H1 (cell line): ENCODE results near the gene BMERB1. TPM values are rescaled to one million over a fixed set of nuclear protein-coding genes. Genes with fewer than 3 reads are reported as not detected.
"Not testable (repeated sequence)": the region's sequence is repeated elsewhere in the genome, so short reads cannot be mapped to it uniquely, and the experiment has no call there.

Source experiments
- CTCF ChIA-PET: fragments of 300-600 bp; sonication (Branson Sonifier 250); formaldehyde crosslinking; loops from one replicate; lab custom pipeline; 2021; ENCODE audit not compliant: partially characterized antibody; lab: Charles Lee
- POLR2A ChIA-PET: fragments of 300-600 bp; sonication (Branson Sonifier 250); formaldehyde crosslinking; loops from one replicate; lab custom pipeline; 2021; ENCODE audit warnings: inconsistent platforms; ENCODE audit not compliant: partially characterized antibody; lab: Charles Lee
- DNase-seq, 2 experiments: peaks; one replicate each; pipeline versions ENCODE4 v3.0.0 to v3.0.0-alpha.2; 2010 to 2022; ENCODE audit warnings: low spot score in 2 of 2, low read depth in 1 of 2, mixed read lengths in 1 of 2
- FAIRE-seq: peaks from 2 replicates; lab custom pipeline; 2011; peaks lifted over from hg19 to GRCh38; lab: Jason Lieb, UNC
- H2AFZ ChIP-seq: 2 replicates; pipeline ENCODE4 v1.8.1; 2012; ENCODE audit warnings: low read length, inconsistent platforms
- H2AK5ac ChIP-seq: 2 replicates; pipeline ENCODE4 v1.6.1; 2013; ENCODE audit warnings: low read depth, low read length
- H2BK120ac ChIP-seq: replicated peaks from 2 replicates; pipeline ENCODE3; 2013; ENCODE audit warnings: low read depth, low read length, inconsistent platforms
- H2BK12ac ChIP-seq: 2 replicates; pipeline ENCODE4 v1.6.1; 2013; ENCODE audit warnings: low read depth, low read length
- H2BK15ac ChIP-seq: 2 replicates; pipeline ENCODE4 v1.6.1; 2013; ENCODE audit warnings: low read length
- H2BK20ac ChIP-seq: 2 replicates; pipeline ENCODE4 v1.6.1; 2013; ENCODE audit warnings: low read length
- H2BK5ac ChIP-seq: 2 replicates; pipeline ENCODE4 v1.6.1; 2013; ENCODE audit warnings: low read depth, low read length
- H3K14ac ChIP-seq: 2 replicates; pipeline ENCODE4 v1.6.1; 2013; ENCODE audit warnings: inconsistent platforms; ENCODE audit not compliant: insufficient read length
- H3K18ac ChIP-seq: 2 replicates; pipeline ENCODE4 v1.6.1; 2013; ENCODE audit warnings: low read length; ENCODE audit errors: extremely low read depth
- H3K23ac ChIP-seq: 2 replicates; pipeline ENCODE4 v1.6.1; 2013; ENCODE audit warnings: inconsistent platforms; ENCODE audit not compliant: insufficient read length
- H3K23me2 ChIP-seq: 2 replicates; pipeline ENCODE4 v1.6.1; 2013; ENCODE audit warnings: low read depth, low read length
- H3K27ac ChIP-seq: 2 replicates; pipeline ENCODE4 v1.6.1; 2011; ENCODE audit warnings: low read depth, low read length, inconsistent platforms
- H3K27me3 ChIP-seq, 4 experiments: replicated peaks in 1 of 4; 1 replicate in 1 of 4; 2 replicates in 3 of 4; pipeline versions ENCODE4 v1.6.1 to v1.8.1; 2011 to 2013; ENCODE audit warnings: low read length in 3 of 4, mild to moderate bottlenecking in 3 of 4, inconsistent platforms in 2 of 4, mixed read lengths in 2 of 4, moderate library complexity in 1 of 4; ENCODE audit not compliant: control insufficient read depth in 3 of 4, insufficient read depth in 3 of 4; ENCODE audit errors: extremely low read depth in 1 of 4
- H3K36me3 ChIP-seq, 4 experiments: 2 replicates each; pipeline versions ENCODE4 v1.6.1 to v1.8.1; 2011 to 2013; ENCODE audit warnings: mild to moderate bottlenecking in 4 of 4, low read length in 3 of 4, moderate library complexity in 2 of 4, control low read depth in 1 of 4, inconsistent platforms in 1 of 4; ENCODE audit not compliant: insufficient read depth in 4 of 4, control insufficient read depth in 2 of 4
- H3K4ac ChIP-seq: replicated peaks from 2 replicates; pipeline ENCODE3; 2013; ENCODE audit warnings: low read length, low read depth, mixed read lengths, inconsistent platforms; ENCODE audit not compliant: insufficient read length
- H3K4me1 ChIP-seq, 4 experiments: replicated peaks in 1 of 4; 1 replicate in 1 of 4; 2 replicates in 3 of 4; pipeline versions ENCODE4 v1.6.1 to v1.8.1; 2011 to 2013; ENCODE audit warnings: low read length in 3 of 4, inconsistent platforms in 2 of 4, mixed read lengths in 1 of 4; ENCODE audit not compliant: insufficient read depth in 4 of 4, control insufficient read depth in 3 of 4
- H3K4me2 ChIP-seq, 2 experiments: 2 replicates each; pipeline versions ENCODE4 v1.6.1 to v1.8.1; 2011 to 2013; ENCODE audit warnings: low read depth in 2 of 2, low read length in 2 of 2, control low read depth in 1 of 2, inconsistent platforms in 1 of 2, mild to moderate bottlenecking in 1 of 2; ENCODE audit not compliant: insufficient read depth in 1 of 2
- H3K4me3 ChIP-seq, 4 experiments: fragments of 200-600, 300-600 bp in 1 of 4; sonication (generic), shearing (Covaris generic), sonication (Bioruptor Twin) in 1 of 4; 2 replicates each; pipeline versions ENCODE4 v1.5.1 to v1.8.1; 2011 to 2016; ENCODE audit warnings: low read length in 4 of 4, low read depth in 3 of 4, control low read depth in 2 of 4, inconsistent platforms in 2 of 4, mild to moderate bottlenecking in 2 of 4, mixed read lengths in 1 of 4, moderate library complexity in 1 of 4; ENCODE audit not compliant: insufficient read depth in 2 of 4; ENCODE audit errors: extremely low read depth in 1 of 4
- H3K56ac ChIP-seq: replicated peaks from 2 replicates; pipeline ENCODE3; 2013; ENCODE audit warnings: low read depth, mild to moderate bottlenecking, mixed read lengths, low read length, inconsistent platforms; ENCODE audit not compliant: insufficient read length
- H3K79me1 ChIP-seq: 2 replicates; pipeline ENCODE4 v1.6.1; 2013; ENCODE audit warnings: low read depth, low read length, control low read depth
- H3K79me2 ChIP-seq, 2 experiments: 2 replicates each; pipeline versions ENCODE4 v1.6.1 to v1.8.1; 2012 to 2013; ENCODE audit warnings: low read length in 2 of 2, mild to moderate bottlenecking in 2 of 2, inconsistent platforms in 1 of 2; ENCODE audit not compliant: insufficient read depth in 2 of 2, control insufficient read depth in 1 of 2
- H3K9ac ChIP-seq, 4 experiments: replicated peaks in 1 of 4; 1 replicate in 1 of 4; 2 replicates in 3 of 4; pipeline versions ENCODE4 v1.6.1 to v1.8.1; 2011 to 2013; ENCODE audit warnings: low read depth in 3 of 4, low read length in 3 of 4, control low read depth in 2 of 4, mild to moderate bottlenecking in 2 of 4, moderate library complexity in 2 of 4, inconsistent platforms in 1 of 4; ENCODE audit errors: extremely low read depth in 1 of 4
- H3K9me3 ChIP-seq, 2 experiments: 2 replicates each; pipeline versions ENCODE4 v1.6.1 to v1.8.1; 2012 to 2013; ENCODE audit warnings: mild to moderate bottlenecking in 2 of 2, moderate library complexity in 2 of 2, control low read depth in 1 of 2, inconsistent platforms in 1 of 2, low read depth in 1 of 2, low read length in 1 of 2, mixed read lengths in 1 of 2; ENCODE audit not compliant: insufficient read depth in 2 of 2
- H4K20me1 ChIP-seq, 2 experiments: replicated peaks in 1 of 2; 2 replicates each; pipeline versions ENCODE3 to v1.8.1; 2011 to 2013; ENCODE audit warnings: inconsistent platforms in 2 of 2, low read length in 2 of 2, mild to moderate bottlenecking in 1 of 2; ENCODE audit not compliant: insufficient read depth in 2 of 2, control insufficient read depth in 1 of 2
- H4K5ac ChIP-seq: 2 replicates; pipeline ENCODE4 v1.6.1; 2013; ENCODE audit warnings: low read length, low read depth, mixed read lengths, inconsistent platforms; ENCODE audit not compliant: insufficient read length
- H4K8ac ChIP-seq: 2 replicates; pipeline ENCODE4 v1.8.0; 2013; ENCODE audit warnings: mild to moderate bottlenecking, moderate library complexity, low read length, inconsistent platforms; ENCODE audit not compliant: insufficient read depth; ENCODE audit errors: extremely low read depth
- H4K91ac ChIP-seq: replicated peaks from 2 replicates; pipeline ENCODE3; 2013; ENCODE audit warnings: low read length, mixed read lengths, inconsistent platforms; ENCODE audit not compliant: insufficient read length
- ASH2L ChIP-seq: fragments of 200-600, 300-600 bp; sonication (generic); IDR thresholded peaks from one replicate; pipeline ENCODE4 v1.7.1; 2017; ENCODE audit warnings: low read length
- BACH1 ChIP-seq: IDR thresholded peaks from 2 replicates; pipeline ENCODE4 v1.6.1; 2012; ENCODE audit warnings: low read length, improper control_type of control experiment
- E2F6 ChIP-seq: IDR thresholded peaks from 2 replicates; pipeline ENCODE4 v1.6.1; 2012; ENCODE audit warnings: inconsistent platforms
- KDM4A ChIP-seq: IDR thresholded peaks from one replicate; pipeline ENCODE4 v1.7.1; 2012; ENCODE audit warnings: low read depth, mild to moderate bottlenecking, moderate library complexity, low read length, inconsistent platforms; ENCODE audit not compliant: severe bottlenecking
- MAX ChIP-seq: IDR thresholded peaks from 2 replicates; pipeline ENCODE4 v1.6.1; 2012; ENCODE audit warnings: inconsistent platforms
- PHF8 ChIP-seq: fragments of 200-600 bp; sonication (generic); conservative IDR thresholded peaks from 2 replicates; pipeline ENCODE4 v1.7.1; 2012; ENCODE audit warnings: low read depth, mild to moderate bottlenecking, inconsistent platforms, low read length, moderate library complexity
- POLR2A ChIP-seq, 2 experiments: IDR thresholded peaks; 1 replicate in 1 of 2; 2 replicates in 1 of 2; pipeline ENCODE4 v1.6.1; 2011; ENCODE audit warnings: low read depth in 2 of 2, low read length in 2 of 2, mild to moderate bottlenecking in 2 of 2; ENCODE audit errors: control extremely low read depth in 1 of 2
- POLR2AphosphoS5 ChIP-seq: IDR thresholded peaks from 2 replicates; pipeline ENCODE4 v1.6.1; 2011; ENCODE audit warnings: low read depth, low read length
- RBBP5 ChIP-seq: IDR thresholded peaks from 2 replicates; pipeline ENCODE4 v1.7.1; 2012; ENCODE audit warnings: low read depth, mild to moderate bottlenecking, inconsistent platforms, low read length, moderate library complexity, borderline replicate concordance
- TAF1 ChIP-seq: IDR thresholded peaks from 2 replicates; pipeline ENCODE4 v1.6.1; 2011; ENCODE audit warnings: mild to moderate bottlenecking, low read depth, low read length
- TBP ChIP-seq: IDR thresholded peaks from 2 replicates; pipeline ENCODE4 v1.6.1; 2011; ENCODE audit warnings: low read depth, low read length, improper control_type of control experiment
- WGBS, 2 experiments: shearing (Covaris generic) in 1 of 2; methylation state at CpG; one replicate each; pipeline versions ENCODE4 v1.1.6 to v1.1.7; 2013 to 2015; ENCODE audit warnings: low lambda C conversion rate in 2 of 2, mixed read lengths in 2 of 2, inconsistent platforms in 1 of 2, low coverage in 1 of 2, missing lambda C conversion rate in 1 of 2; ENCODE audit not compliant: insufficient replicate concordance in 2 of 2, insufficient coverage in 1 of 2, insufficient read length in 1 of 2; ENCODE audit errors: extremely low coverage in 1 of 2, missing lambda C conversion rate in 1 of 2; 5-methylcytosine and 5-hydroxymethylcytosine counted together
- polyA plus RNA-seq, 7 experiments: library from polyadenylated mRNA; depleted of rRNA in 3 of 7; stranded (reverse) in 5 of 7; unstranded in 2 of 7; fragments of >200 nt in 5 of 7; fragments of 200-250 nt in 2 of 7; gene quantifications; 1 replicate in 5 of 7; 2 replicates in 1 of 7; 4 replicates in 1 of 7; pipeline versions ENCODE4 v1.2.1 to v1.2.3, GENCODE V29; 2011 to 2013; ENCODE audit warnings: missing spikeins in 2 of 7, mixed read lengths in 2 of 7
- total RNA-seq: library from RNA; stranded (reverse); fragmentation: NEBNext Ultra II Directional; extraction: Animal tissue kit (Norgen Biotek cat#: 25700); gene quantifications from 2 replicates; pipeline ENCODE4 v1.2.1, GENCODE V29; 2021

The BMERB1 gene
- total and polyA plus RNA-seq, 2 of the 8 experiments (the other 6 are each of a cell fraction or from before 2014, with no cell fraction given), result 23.5 to 27.1 TPM

- not testable (repeated sequence) for H3K4ac ChIP-seq, H3K36me3 ChIP-seq, H2AFZ ChIP-seq, H3K23me2 ChIP-seq, H4K91ac ChIP-seq, H3K79me2 ChIP-seq, H3K23ac ChIP-seq, H3K56ac ChIP-seq, H3K14ac ChIP-seq, H3K79me1 ChIP-seq, H3K27me3 ChIP-seq, H2BK5ac ChIP-seq
- H3K9ac ChIP-seq, result peak within 1 kb of the TSS; percentile 18 to 58 (median 44); a peak in 6 of 7 replicates
- peak; percentile 32; the same call in 1 of the 2 replicates for TF ChIP-seq RBBP5
- TF ChIP-seq PHF8, result peak; percentile 68
- peak; percentile 46; the same call in 1 of the 2 replicates for TF ChIP-seq E2F6
- TF ChIP-seq ASH2L, result peak; percentile 60
- TF ChIP-seq KDM4A, result peak; percentile 93
- peak; percentile 43 to 76; a peak in 2 of 3 replicates for TF ChIP-seq POLR2A (IDR thresholded peaks at IDR 0.05; ENCODE audit: control extremely low read depth in 1 of 2, low read depth in 2 of 2, low read length in 2 of 2)
- TF ChIP-seq POLR2AphosphoS5, result peak; percentile 47; the same call in 1 of the 2 replicates
- peak; percentile 85 for TF ChIP-seq TAF1
- peak; percentile 61 for TF ChIP-seq TBP
- 0 out of 2 replicates have a peak, but pooled peaks have one; percentile 35 for TF ChIP-seq BACH1
- peak; percentile 66 for TF ChIP-seq MAX
- TF ChIP-seq, all 59 proteins: peak for 11; not testable (repeated sequence) for 48
- CTCF ChIA-PET, result interaction anchor here (0.5 kb wide), 1 partner anchor 141 kb away, joined by 4 read pairs; no protein-coding TSS in a partner anchor
- H4K5ac ChIP-seq, H4K20me1 ChIP-seq, H2AK5ac ChIP-seq, POLR2A ChIA-PET, H3K27ac ChIP-seq, H2BK12ac ChIP-seq, H3K9me3 ChIP-seq, H2BK120ac ChIP-seq, H2BK20ac ChIP-seq, FAIRE-seq, H3K4me1 ChIP-seq: not testable (repeated sequence)
- peak in 1 of 2 experiments; percentile 78 for DNase-seq
- 4% methylated on average over 71 of the region's 79 CpGs; no CpG with 5 or more reads in 1 of the 2 experiments for WGBS, 2 experiments
- peak within 1 kb of the TSS; percentile 49 to 80 (median 58) for H3K4me3 ChIP-seq
- peak within 1 kb of the TSS; percentile 40 to 72 for H3K4me2 ChIP-seq
- peak within 1 kb of the TSS; percentile 71 for H4K8ac ChIP-seq
- H2BK15ac ChIP-seq, result 0 out of 2 replicates have a peak within 1 kb of the TSS, but pooled peaks have one; percentile 29
- peak within 1 kb of the TSS; percentile 71; the same call in 1 of the 2 replicates for H3K18ac ChIP-seq
Observed at GRCh38 chr16:15395631-15396508, 38.5 kb upstream of the BMERB1 start, which contains the start of gene MPV17L. Gene MPV17L (plus strand): TSS chr16:15395754. CDS start chr16:15395898, 144 bp downstream.
